ENCODE data around the gene PHF21B. TPM values are rescaled to one million over a fixed set of nuclear protein-coding genes. Genes with fewer than 3 reads are reported as not detected.

Gene PHF21B
- total and polyA plus RNA-seq, 2 of the 8 experiments (the other 6 are each of a cell fraction or from before 2014, with no cell fraction given) = 19.3 to 68.1 TPM

GRCh38 chr22:44996648-44997047 is 13.2 kb downstream of the PHF21B start:
- ChIA-PET CTCF (ENCODE audit: partially characterized antibody) (no interaction called here), POLR2A (ENCODE audit: partially characterized antibody) (interaction anchor here (0.6 to 11.3 kb wide), 6 partner anchors 8 to 103 kb away, joined by 3 to 224 read pairs (median 32); partner anchors contain the start of gene PHF21B)
- peak; percentile 82 for TF ChIP-seq POLR2AphosphoS5 (IDR thresholded peaks at IDR 0.05; ENCODE audit: low read depth, low read length)
- no peak for TF ChIP-seq CHD2 (IDR thresholded peaks at IDR 0.05; ENCODE audit: low read length)
- no peak for TF ChIP-seq BCL11A (IDR thresholded peaks at IDR 0.05; ENCODE audit: low read depth in 2 of 2, low read length in 2 of 2)
- TF ChIP-seq SP4 (IDR thresholded peaks at IDR 0.05; ENCODE audit: low read length) = no peak
- TF ChIP-seq MAX (IDR thresholded peaks at IDR 0.05) = no peak
- peak in 1 of 2 experiments; percentile 46; a peak in 1 of 3 replicates for TF ChIP-seq POLR2A (IDR thresholded peaks at IDR 0.05; ENCODE audit: control extremely low read depth in 1 of 2, low read depth in 2 of 2, low read length in 2 of 2)
- TF ChIP-seq GTF2F1 (IDR thresholded peaks at IDR 0.05; ENCODE audit: borderline replicate concordance, low read depth, low read length) = no peak
- Histone ChIP-seq H3K14ac (ENCODE audit: insufficient read length) (no peak overlapping the region), H4K91ac (replicated peaks; ENCODE audit: insufficient read length, low read length) (no peak overlapping the region), H4K20me1 (replicated peaks in 1 of 2; ENCODE audit: control insufficient read depth in 1 of 2, insufficient read depth in 2 of 2, low read length in 2 of 2) (peaks cover 50 to 72% of the 10 kb centered on the region in 2 experiments), H3K4ac (replicated peaks; ENCODE audit: insufficient read length, low read depth, low read length) (peak overlapping the region; percentile 91), H4K8ac (ENCODE audit: extremely low read depth, insufficient read depth, low read length) (peak overlapping the region; percentile 8; the same call in 1 of the 2 replicates), H3K56ac (replicated peaks; ENCODE audit: insufficient read length, low read depth, low read length) (no peak overlapping the region), H2AK5ac (ENCODE audit: low read depth, low read length) (peak overlapping the region; percentile 2; the same call in 1 of the 2 replicates), H2BK120ac (replicated peaks; ENCODE audit: low read depth, low read length) (no peak overlapping the region), H3K79me2 (ENCODE audit: control insufficient read depth in 1 of 2, insufficient read depth in 2 of 2, low read length in 2 of 2) (peaks cover 46 to 100% of the 10 kb centered on the region in 2 experiments), H3K23me2 (ENCODE audit: low read depth, low read length) (no peaks in the 10 kb centered on the region), H3K9me3 (ENCODE audit: insufficient read depth in 2 of 2, low read depth in 1 of 2, low read length in 1 of 2) (no peaks in the 10 kb centered on the region), H2AFZ (ENCODE audit: low read length) (no peak overlapping the region), H3K27ac (ENCODE audit: low read depth, low read length) (no peak overlapping the region), H3K4me1 (replicated peaks in 1 of 4; ENCODE audit: control insufficient read depth in 3 of 4, insufficient read depth in 4 of 4, low read length in 3 of 4) (peaks cover 0 to 27% (median 7%) of the 10 kb centered on the region in 4 experiments; a peak in 6 of 7 replicates), H3K23ac (ENCODE audit: insufficient read length) (no peak overlapping the region), H3K36me3 (ENCODE audit: control insufficient read depth in 2 of 4, insufficient read depth in 4 of 4, low read length in 3 of 4) (peaks cover 4 to 73% (median 19%) of the 10 kb centered on the region in 4 experiments; a peak in 7 of 8 replicates), H3K4me2 (ENCODE audit: insufficient read depth in 1 of 2, low read depth in 2 of 2, low read length in 2 of 2) (peak overlapping the region in 1 of 2 experiments; percentile 3; a peak in 1 of 4 replicates), H3K9ac (replicated peaks in 1 of 4; ENCODE audit: extremely low read depth in 1 of 4, low read depth in 3 of 4, low read length in 3 of 4) (no peak overlapping the region), H2BK20ac (ENCODE audit: low read length) (no peak overlapping the region), H2BK15ac (ENCODE audit: low read length) (0 out of 2 replicates have a peak overlapping the region, but pooled peaks have one; percentile 1), H4K5ac (ENCODE audit: insufficient read length, low read depth, low read length) (no peak overlapping the region), H3K4me3 (ENCODE audit: extremely low read depth in 1 of 4, insufficient read depth in 2 of 4, low read depth in 3 of 4, low read length in 4 of 4) (no peak overlapping the region), H3K79me1 (ENCODE audit: low read depth, low read length) (peaks cover 40% of the 10 kb centered on the region), H2BK12ac (ENCODE audit: low read depth, low read length) (no peak overlapping the region), H2BK5ac (ENCODE audit: low read depth, low read length) (peak overlapping the region; percentile 14; the same call in 1 of the 2 replicates), H3K27me3 (replicated peaks in 1 of 4; ENCODE audit: control insufficient read depth in 3 of 4, extremely low read depth in 1 of 4, insufficient read depth in 3 of 4, low read length in 3 of 4) (no peaks in the 10 kb centered on the region), H3K18ac (ENCODE audit: extremely low read depth, low read length) (no peak overlapping the region)
- 90% methylated on average over 16 of the region's 16 CpGs; no CpG with 5 or more reads in 1 of the 2 experiments for WGBS, 2 experiments (ENCODE audit: extremely low coverage in 1 of 2, insufficient coverage in 1 of 2, insufficient read length in 1 of 2, insufficient replicate concordance in 2 of 2, low coverage in 1 of 2, low lambda C conversion rate in 2 of 2, missing lambda C conversion rate in 1 of 2)
- FAIRE-seq (no peak), DNase-seq (ENCODE audit: low read depth in 1 of 2, low spot score in 2 of 2) (no peak)

Data from H1 (cell line).